ENCODE results near the gene MTARC1. TPM values are rescaled to one million over a fixed set of nuclear protein-coding genes. Genes with fewer than 3 reads are reported as not detected.

The MTARC1 gene
- total and polyA plus RNA-seq, 9 donors = 1.7 to 13.2 (median 4.7) TPM

GRCh38 chr1:220755309-220755708 is 31.4 kb upstream of the MTARC1 start:
- intact Hi-C loops (cut with DNase I) = no loop called here

DNA sequence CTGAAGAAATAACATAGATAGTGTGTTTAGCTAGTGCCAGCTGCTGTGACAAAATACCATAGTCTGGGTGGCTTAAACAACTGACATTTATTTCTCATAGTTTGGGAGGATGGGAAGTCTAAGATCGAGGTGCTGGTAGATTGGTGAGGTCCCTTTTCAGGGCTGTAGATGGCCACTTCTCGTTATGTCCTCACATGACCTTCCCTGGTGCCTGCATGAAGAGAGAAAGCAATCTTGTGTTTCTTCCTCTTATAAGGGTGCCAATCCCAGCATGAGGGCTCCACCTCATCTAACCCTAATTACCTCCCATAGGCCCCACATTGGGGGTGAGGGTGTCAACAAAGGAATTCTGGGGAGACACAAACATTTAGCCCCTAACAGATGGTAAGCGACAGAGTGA is 29.3 kb upstream of the MTARC1 start:
- TF ChIP-seq POLR2A (IDR thresholded peaks at IDR 0.05) = no peak
- TF ChIP-seq EP300 (IDR thresholded peaks at IDR 0.05) = no peak
- TF ChIP-seq CTCF (IDR thresholded peaks at IDR 0.05) = no peak
- Histone ChIP-seq H3K36me3 (no peaks in the 10 kb centered on the region), H3K9me3 (no peaks in the 10 kb centered on the region), H3K27ac (no peak overlapping the region), H3K4me1 (ENCODE audit: insufficient read depth) (no peaks in the 10 kb centered on the region), H3K27me3 (no peaks in the 10 kb centered on the region), H3K4me3 (no peak overlapping the region)
- 93 to 95% (median 93%) methylated on average over 3 of the region's 3 CpGs for WGBS, 3 donors
- intact Hi-C loops (cut with DNase I) = no loop called here
- no peak for DNase-seq

More at GRCh38 chr1:220755309-220755708, 31.4 kb upstream of the MTARC1 start:
- H3K27me3 ChIP-seq = no peaks in the 10 kb centered on the region
- no peaks in the 10 kb centered on the region for H3K36me3 ChIP-seq
- no peak overlapping the region for H3K27ac ChIP-seq
- H3K4me3 ChIP-seq = no peak overlapping the region
- DNase-seq = no peak
- no peaks in the 10 kb centered on the region for H3K9me3 ChIP-seq
- WGBS, 3 donors = 94 to 95% (median 95%) methylated on average over 6 of the region's 6 CpGs
- H3K4me1 ChIP-seq (ENCODE audit: insufficient read depth) = peaks cover 4% of the 10 kb centered on the region
- TF ChIP-seq EP300 (IDR thresholded peaks at IDR 0.05) (no peak), POLR2A (IDR thresholded peaks at IDR 0.05) (no peak), CTCF (IDR thresholded peaks at IDR 0.05) (no peak)

DNA sequence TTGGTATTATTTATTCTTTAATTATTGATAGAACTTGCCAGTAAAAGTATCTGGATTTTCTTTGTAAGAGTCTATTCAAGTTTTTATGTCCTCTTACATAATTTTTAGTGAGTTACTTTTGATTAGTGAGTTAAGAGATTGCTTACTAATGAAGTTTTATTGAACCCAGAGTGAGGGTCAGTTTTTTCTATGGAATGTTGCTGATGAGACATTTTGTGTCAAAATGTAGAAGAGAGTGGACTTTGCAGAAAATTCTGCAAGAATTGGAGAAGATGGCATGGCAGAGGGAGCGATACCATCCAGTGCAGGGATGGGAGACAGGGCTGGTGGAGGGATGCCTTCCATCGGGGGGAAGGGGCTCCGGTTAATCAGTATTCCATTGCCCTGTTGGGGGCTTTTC is 27.6 kb upstream of the MTARC1 start:
- Histone ChIP-seq H3K27ac (no peak overlapping the region), H3K4me3 (no peak overlapping the region), H3K36me3 (no peaks in the 10 kb centered on the region), H3K4me1 (ENCODE audit: insufficient read depth) (no peaks in the 10 kb centered on the region), H3K9me3 (no peaks in the 10 kb centered on the region), H3K27me3 (no peaks in the 10 kb centered on the region)
- WGBS, 3 donors = 95 to 96% (median 95%) methylated on average over 3 of the region's 3 CpGs
- intact Hi-C loops (cut with DNase I) = no loop called here
- no peak for DNase-seq
- TF ChIP-seq CTCF (IDR thresholded peaks at IDR 0.05) = no peak

DNA sequence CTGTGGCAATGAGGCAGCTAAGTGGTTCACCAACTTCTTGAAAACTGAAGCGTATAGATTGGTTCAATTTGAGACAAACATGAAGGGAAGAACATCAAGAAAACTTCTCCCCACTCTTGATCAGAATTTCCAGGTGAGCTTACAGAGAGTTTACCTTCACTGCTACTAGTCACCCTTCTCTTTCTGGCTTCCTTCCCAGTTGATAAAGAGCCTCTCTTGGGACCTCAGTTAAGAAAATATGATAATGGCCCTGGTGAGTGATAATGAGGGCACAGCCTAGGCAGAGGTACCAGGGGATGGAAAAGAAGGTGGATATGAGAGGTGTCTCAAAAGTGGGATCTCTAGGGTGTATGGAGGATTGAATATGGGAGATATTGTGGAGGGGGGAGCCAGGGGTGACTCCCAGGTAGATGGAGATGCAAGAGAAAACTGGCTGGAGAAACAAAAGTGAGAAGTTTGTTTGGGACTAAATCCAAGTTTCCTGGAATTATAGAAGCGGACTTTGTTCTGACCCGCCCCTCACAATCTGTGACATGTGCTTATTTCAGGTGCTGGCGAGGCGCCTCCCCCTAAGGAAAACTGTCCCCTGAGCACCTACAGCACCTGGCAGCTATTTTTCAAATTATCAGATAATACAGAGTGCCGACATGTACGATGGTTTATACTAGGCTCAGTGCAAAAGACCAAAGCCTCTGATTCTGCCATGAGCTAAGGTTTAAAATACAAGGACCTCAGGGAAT is 24.9 kb upstream of the MTARC1 start:
- no peaks in the 10 kb centered on the region for H3K4me1 ChIP-seq (ENCODE audit: insufficient read depth)
- WGBS, 3 donors = 83 to 97% (median 92%) methylated on average over 7 of the region's 7 CpGs
- no peak for TF ChIP-seq CTCF (IDR thresholded peaks at IDR 0.05)
- no peak for TF ChIP-seq POLR2A (IDR thresholded peaks at IDR 0.05)
- no peak for TF ChIP-seq EP300 (IDR thresholded peaks at IDR 0.05)
- H3K27me3 ChIP-seq = no peaks in the 10 kb centered on the region
- intact Hi-C loops (cut with DNase I) = no loop called here
- H3K27ac ChIP-seq = no peak overlapping the region
- no peak for DNase-seq
- no peaks in the 10 kb centered on the region for H3K36me3 ChIP-seq
- H3K9me3 ChIP-seq = no peaks in the 10 kb centered on the region
- H3K4me3 ChIP-seq = no peak overlapping the region

Measured in ovary (tissue), 9 donors.